Activated T-cell treated with anti-CD3 and anti-CD28 coated beads, Interleukin-2, amount 50 U/mL, for 72 hours (primary cell): ENCODE measurements around the gene MADD. TPM values are rescaled to one million over a fixed set of nuclear protein-coding genes. Genes with fewer than 3 reads are reported as not detected.

Experiments
- ATAC-seq, 2 donors: fragments of 150-1000 bp; cut with Tn5 transposase; replicated peaks in 1 of 2; 2 replicates each; pipeline ENCODE4 v1.10.0; 2021; ENCODE audit warnings: moderate library complexity in 2 of 2, mild to moderate bottlenecking in 1 of 2
- DNase-seq, 2 donors: peaks; one replicate each; pipeline ENCODE4 v3.0.0; 2021 to 2022; ENCODE audit warnings: mixed read lengths in 1 of 2
- H3K27ac Mint-ChIP-seq: one replicate; pipeline ENCODE4 v1.8.0; 2022; ENCODE audit warnings: mild to moderate bottlenecking, moderate library complexity, mixed read lengths
- H3K27me3 Mint-ChIP-seq: one replicate; pipeline ENCODE4 v1.8.0; 2022; ENCODE audit warnings: low read depth, mixed read lengths
- H3K36me3 Mint-ChIP-seq, 2 donors: one replicate each; pipeline ENCODE4 v1.8.0; 2022; ENCODE audit warnings: mixed read lengths in 2 of 2, mild to moderate bottlenecking in 1 of 2; ENCODE audit not compliant: insufficient read depth in 2 of 2
- H3K4me1 Mint-ChIP-seq: one replicate; pipeline ENCODE4 v1.8.0; 2022; ENCODE audit warnings: low read depth, mixed read lengths
- H3K4me3 Mint-ChIP-seq, 2 donors: one replicate each; pipeline ENCODE4 v1.8.0; 2022; ENCODE audit warnings: mild to moderate bottlenecking in 2 of 2, mixed read lengths in 2 of 2, moderate library complexity in 2 of 2
- H3K9me3 Mint-ChIP-seq, 2 donors: one replicate each; pipeline ENCODE4 v1.8.0; 2022; ENCODE audit warnings: mixed read lengths in 2 of 2
- total RNA-seq, 2 donors: library from RNA; stranded (reverse); gene quantifications; one replicate each; pipeline ENCODE4 v1.2.3, GENCODE V29; 2022

Gene MADD
- total RNA-seq, 2 donors from 2014 or later: 68.6 to 73.5 TPM

DNA sequence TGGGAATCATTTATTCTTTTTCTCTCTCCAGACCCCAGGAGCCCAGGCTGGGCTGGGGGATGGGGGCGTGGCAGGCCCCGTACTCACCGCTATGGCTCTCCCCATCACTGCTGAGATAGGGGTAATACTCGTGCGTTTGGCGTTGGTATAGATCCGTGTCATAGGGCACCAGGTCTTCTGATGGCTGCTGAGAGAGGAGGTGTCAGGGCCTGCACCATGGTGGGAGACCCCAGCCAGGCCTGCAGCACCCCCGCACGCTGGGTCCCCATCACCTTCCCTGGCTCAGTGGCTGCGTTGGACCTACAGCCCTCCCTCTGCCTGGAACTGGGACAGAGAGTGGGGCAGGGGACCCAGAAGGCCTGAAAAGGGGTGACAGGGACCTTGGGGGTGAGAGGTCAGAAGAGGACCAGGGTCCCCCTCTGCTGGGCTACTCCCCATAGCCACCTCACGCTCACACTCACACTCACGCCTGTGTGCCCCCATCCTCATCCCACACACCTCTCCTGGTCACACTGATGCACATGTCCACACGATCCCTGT is 105.7 kb downstream of the MADD start:
- Mint-ChIP-seq H3K27ac (no peak overlapping the region), H3K4me3 (no peak overlapping the region), H3K36me3 (no peaks in the 10 kb centered on the region), H3K27me3 (no peaks in the 10 kb centered on the region), H3K9me3 (no peaks in the 10 kb centered on the region), H3K4me1 (peaks cover 12% of the 10 kb centered on the region)
- ATAC-seq (no peak), DNase-seq (no peak)

GRCh38 chr11:47376107-47376524 is 106.2 kb downstream of the MADD start:
- ATAC-seq: no peak
- Mint-ChIP-seq H3K4me1 (peaks cover 12% of the 10 kb centered on the region), H3K9me3 (no peaks in the 10 kb centered on the region), H3K4me3 (no peak overlapping the region), H3K27me3 (no peaks in the 10 kb centered on the region), H3K36me3 (no peaks in the 10 kb centered on the region), H3K27ac (no peak overlapping the region)
- DNase-seq: no peak

DNA sequence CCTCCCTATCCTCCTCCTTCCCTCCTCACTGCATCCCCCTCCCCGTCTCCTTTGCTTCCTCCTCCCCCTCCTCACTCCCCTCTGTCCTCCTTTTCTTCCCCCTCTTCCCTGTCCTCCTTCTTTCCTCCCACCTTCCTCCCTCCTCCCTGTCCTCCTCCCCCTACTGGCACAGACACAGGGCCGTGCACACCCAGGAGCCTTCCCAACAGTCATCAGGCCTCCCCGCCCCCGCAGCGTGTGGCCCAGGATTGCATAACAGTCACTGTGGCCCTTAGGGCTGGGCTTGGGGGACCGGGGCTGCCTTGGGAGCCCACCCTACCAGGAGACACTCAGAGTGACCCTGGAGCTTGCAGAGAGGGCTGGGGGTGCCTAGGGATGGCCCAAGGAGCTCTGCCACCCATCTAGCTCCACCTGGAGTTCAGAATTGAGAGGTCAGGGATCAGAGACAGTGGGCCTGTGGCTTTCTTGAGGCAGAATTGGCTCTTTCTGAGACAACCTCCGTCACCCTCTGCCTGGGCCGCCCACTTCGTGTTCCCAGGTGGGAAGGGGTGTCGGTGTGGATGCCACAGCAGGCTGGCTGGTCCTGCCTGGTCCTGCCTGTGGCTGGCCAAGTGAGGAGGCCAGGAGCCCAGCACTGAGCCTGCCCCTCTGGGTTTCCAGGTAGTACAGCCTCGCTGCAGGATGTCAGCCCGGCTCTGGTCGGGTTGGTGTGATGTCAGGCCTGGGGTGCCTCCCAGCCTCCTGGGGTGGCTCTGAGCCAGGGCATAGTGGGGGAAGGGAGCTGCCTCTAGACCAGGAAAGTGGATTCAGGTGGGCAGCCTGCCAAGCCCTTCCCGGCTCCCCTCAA is 106.8 kb downstream of the MADD start:
- H3K36me3 Mint-ChIP-seq: no peaks in the 10 kb centered on the region
- H3K27me3 Mint-ChIP-seq: no peaks in the 10 kb centered on the region
- DNase-seq: no peak
- H3K27ac Mint-ChIP-seq: no peak overlapping the region
- peaks cover 12% of the 10 kb centered on the region for H3K4me1 Mint-ChIP-seq
- no peak overlapping the region for H3K4me3 Mint-ChIP-seq
- H3K9me3 Mint-ChIP-seq: no peaks in the 10 kb centered on the region
- no peak for ATAC-seq

GRCh38 chr11:47377571-47378009 is 107.7 kb downstream of the MADD start:
- Mint-ChIP-seq H3K27ac (no peak overlapping the region), H3K4me1 (peaks cover 12% of the 10 kb centered on the region), H3K4me3 (no peak overlapping the region), H3K36me3 (no peaks in the 10 kb centered on the region), H3K27me3 (no peaks in the 10 kb centered on the region), H3K9me3 (no peaks in the 10 kb centered on the region)
- DNase-seq (no peak), ATAC-seq (no peak)

- H3K27me3 Mint-ChIP-seq: no peaks in the 10 kb centered on the region
Measured at GRCh38 chr11:47378010-47378835, 108.3 kb downstream of the MADD start, which contains the start of gene SPI1. Gene SPI1, minus strand, starts transcription at chr11:47378547. Its CDS starts 194 bp downstream, at chr11:47378353.

GRCh38 chr11:47378836-47379170 is 108.9 kb downstream of the MADD start:
- no peak for ATAC-seq
- H3K27ac Mint-ChIP-seq: no peak overlapping the region

More at GRCh38 chr11:47378010-47378835, 108.3 kb downstream of the MADD start, which contains the start of gene SPI1:
- H3K27ac Mint-ChIP-seq: no peak within 1 kb of the TSS
- H3K4me1 Mint-ChIP-seq: peaks cover 12% of the 10 kb centered on the region
- no peaks in the 10 kb centered on the region for H3K9me3 Mint-ChIP-seq
- DNase-seq (no peak), ATAC-seq (no peak)
- H3K4me3 Mint-ChIP-seq: no peak within 1 kb of the TSS
- no peaks in the 10 kb centered on the region for H3K36me3 Mint-ChIP-seq

GRCh38 chr11:47379317-47379716 is 109.4 kb downstream of the MADD start:
- peaks cover 6% of the 10 kb centered on the region for H3K4me1 Mint-ChIP-seq
- DNase-seq (no peak), ATAC-seq (no peak)
- H3K27me3 Mint-ChIP-seq: no peaks in the 10 kb centered on the region
- H3K36me3 Mint-ChIP-seq: no peaks in the 10 kb centered on the region
- no peak overlapping the region for H3K4me3 Mint-ChIP-seq
- no peaks in the 10 kb centered on the region for H3K9me3 Mint-ChIP-seq
- no peak overlapping the region for H3K27ac Mint-ChIP-seq

More at GRCh38 chr11:47378836-47379170, 108.9 kb downstream of the MADD start:
- Mint-ChIP-seq H3K4me3 (no peak overlapping the region), H3K4me1 (peaks cover 11% of the 10 kb centered on the region), H3K36me3 (no peaks in the 10 kb centered on the region), H3K9me3 (no peaks in the 10 kb centered on the region), H3K27me3 (no peaks in the 10 kb centered on the region)
- DNase-seq: no peak

Other genes starting within 250 kb of the MADD start
- gene ARFGAP2, start 93.3 kb upstream of the MADD start, total RNA-seq: 10 to 100 TPM; 83.8 to 91.6 TPM
- gene PACSIN3, start 83.7 kb upstream of the MADD start, total RNA-seq: 10 to 100 TPM in 1 of 2 donors, 1 to 10 TPM in 1; 4.6 to 10.2 TPM
- gene DDB2, start 55.2 kb upstream of the MADD start, total RNA-seq: 100 to 1,000 TPM; 306 to 397 TPM
- gene ACP2, start 21.3 kb upstream of the MADD start, total RNA-seq: 10 to 100 TPM in 1 of 2 donors, 1 to 10 TPM in 1; 8.8 to 12.8 TPM
- gene NR1H3, start 12.1 kb upstream of the MADD start, total RNA-seq: 10 to 100 TPM in 1 of 2 donors, 1 to 10 TPM in 1; 8.1 to 16.1 TPM
- not detected for gene MYBPC3, start 82.6 kb downstream of the MADD start, total RNA-seq
- gene SPI1, start 108.4 kb downstream of the MADD start, total RNA-seq: under 1 TPM; 0.35 to 0.55 TPM
- gene SLC39A13, start 138.5 kb downstream of the MADD start, total RNA-seq: 10 to 100 TPM; 16.2 to 21.0 TPM
- 100 to 1,000 TPM; 121 to 149 TPM for gene PSMC3, start 156.3 kb downstream of the MADD start, total RNA-seq
- gene RAPSN, start 179.0 kb downstream of the MADD start, total RNA-seq: 1 to 10 TPM in 1 of 2 donors, under 1 TPM in 1; 0.77 to 1.3 TPM